CD4-positive, CD25-positive, alpha-beta regulatory T cell (primary cell): ENCODE measurements around the gene NFX1. TPM values are rescaled to one million over a fixed set of nuclear protein-coding genes. Genes with fewer than 3 reads are reported as not detected.
"Not testable (repeated sequence)": the region's sequence is repeated elsewhere in the genome, so short reads cannot be mapped to it uniquely, and the experiment has no call there.

Source experiments
- ATAC-seq, 2 donors: fragments of 150-1000 bp; cut with Tn5 transposase; one replicate each; pipeline ENCODE4 v1.10.0; 2021; ENCODE audit warnings: low read depth in 2 of 2, moderate number of reproducible peaks in 2 of 2, moderate library complexity in 1 of 2
- DNase-seq, 3 donors: peaks; one replicate each; pipeline versions ENCODE4 v3.0.0 to v3.0.0-alpha.2; 2012 to 2022; ENCODE audit warnings: mixed read lengths in 1 of 3
- H3K27ac ChIP-seq: one replicate; pipeline ENCODE4 v1.7.0; 2013; ENCODE audit warnings: mild to moderate bottlenecking, low read length; ENCODE audit not compliant: insufficient read depth, poor library complexity, severe bottlenecking
- H3K27me3 ChIP-seq: one replicate; pipeline ENCODE4 v1.7.0; 2013; ENCODE audit warnings: low read length; ENCODE audit not compliant: control insufficient read depth, insufficient read depth
- H3K36me3 ChIP-seq: one replicate; pipeline ENCODE4 v1.7.0; 2013; ENCODE audit warnings: mild to moderate bottlenecking, low read length, moderate library complexity; ENCODE audit not compliant: control insufficient read depth, insufficient read depth
- H3K4me1 ChIP-seq: 2 replicates; pipeline ENCODE4 v1.7.0; 2013; ENCODE audit warnings: mild to moderate bottlenecking, low read length; ENCODE audit not compliant: insufficient read depth, control insufficient read depth, poor library complexity, severe bottlenecking
- H3K4me3 ChIP-seq: one replicate; pipeline ENCODE4 v1.7.0; 2013; ENCODE audit warnings: low read depth, mild to moderate bottlenecking, low read length, moderate library complexity
- H3K9me3 ChIP-seq, 2 experiments: 1 replicate in 1 of 2; 2 replicates in 1 of 2; pipeline ENCODE4 v1.7.0; 2013; ENCODE audit warnings: low read length in 2 of 2, mild to moderate bottlenecking in 1 of 2, moderate library complexity in 1 of 2; ENCODE audit not compliant: control insufficient read depth in 2 of 2
- H3K27ac Mint-ChIP-seq, 3 donors: one replicate each; pipeline ENCODE4 v1.8.0; 2020 to 2022; ENCODE audit warnings: mild to moderate bottlenecking in 3 of 3, mixed read lengths in 3 of 3, moderate library complexity in 2 of 3
- H3K27me3 Mint-ChIP-seq: one replicate; pipeline ENCODE4 v1.8.0; 2022; ENCODE audit warnings: mild to moderate bottlenecking, mixed read lengths
- H3K36me3 Mint-ChIP-seq: one replicate; pipeline ENCODE4 v1.8.0; 2020; ENCODE audit warnings: mixed read lengths
- H3K4me1 Mint-ChIP-seq, 4 donors: one replicate each; pipeline ENCODE4 v1.8.0; 2020 to 2022; ENCODE audit warnings: mixed read lengths in 4 of 4, mild to moderate bottlenecking in 1 of 4
- H3K4me3 Mint-ChIP-seq, 4 donors: one replicate each; pipeline ENCODE4 v1.8.0; 2020 to 2022; ENCODE audit warnings: mild to moderate bottlenecking in 4 of 4, mixed read lengths in 4 of 4, moderate library complexity in 3 of 4
- H3K9me3 Mint-ChIP-seq, 7 donors: one replicate each; pipeline ENCODE4 v1.8.0; 2020 to 2022; ENCODE audit warnings: mixed read lengths in 7 of 7, mild to moderate bottlenecking in 3 of 7, moderate library complexity in 2 of 7
- polyA plus RNA-seq, 4 donors: library from polyadenylated mRNA; unstranded; fragments of 300-500 nt; fragmentation: Illumina TruSeq; gene quantifications; one replicate each; pipeline ENCODE4 v1.2.3, GENCODE V29; 2021
- total RNA-seq: library from RNA; stranded (reverse); gene quantifications from one replicate; pipeline ENCODE4 v1.2.3, GENCODE V29; 2022

The NFX1 gene
- total and polyA plus RNA-seq, 5 donors from 2014 or later: 19.8 to 36.8 (median 28.9) TPM

GRCh38 chr9:33329979-33330378 lies 39.7 kb downstream of the NFX1 start:
- ATAC-seq (no peak), DNase-seq (no peak)
- Mint-ChIP-seq H3K27ac (no peak overlapping the region), H3K9me3 (no peaks in the 10 kb centered on the region), H3K4me3 (no peak overlapping the region), H3K27me3 (no peaks in the 10 kb centered on the region), H3K4me1 (peaks cover 0 to 10% (median 2%) of the 10 kb centered on the region in 4 donors), H3K36me3 (peaks cover 56% of the 10 kb centered on the region)
- H3K4me1 ChIP-seq: no peaks in the 10 kb centered on the region
- no peak overlapping the region for H3K4me3 ChIP-seq
- H3K36me3 ChIP-seq: peaks cover 70% of the 10 kb centered on the region
- H3K9me3 ChIP-seq: no peaks in the 10 kb centered on the region
- H3K27me3 ChIP-seq: no peaks in the 10 kb centered on the region
- no peak overlapping the region for H3K27ac ChIP-seq

- Mint-ChIP-seq H3K27ac (no peak overlapping the region), H3K9me3 (no peaks in the 10 kb centered on the region), H3K27me3 (no peaks in the 10 kb centered on the region), H3K36me3 (peaks cover 60% of the 10 kb centered on the region), H3K4me3 (no peak overlapping the region), H3K4me1 (peaks cover 0 to 10% (median 2%) of the 10 kb centered on the region in 4 donors)
- DNase-seq (no peak), ATAC-seq (no peak)
- Histone ChIP-seq H3K36me3 (peaks cover 66% of the 10 kb centered on the region), H3K9me3 (no peaks in the 10 kb centered on the region), H3K4me3 (no peak overlapping the region), H3K27ac (no peak overlapping the region), H3K27me3 (no peaks in the 10 kb centered on the region), H3K4me1 (no peaks in the 10 kb centered on the region)
Observed at GRCh38 chr9:33331377-33331891, 41.1 kb downstream of the NFX1 start.

- H3K4me3 Mint-ChIP-seq: no peak overlapping the region
- DNase-seq (no peak), ATAC-seq (no peak)
- H3K27me3 ChIP-seq: no peaks in the 10 kb centered on the region
- H3K9me3 ChIP-seq: no peaks in the 10 kb centered on the region
- no peaks in the 10 kb centered on the region for H3K27me3 Mint-ChIP-seq
- peaks cover 66% of the 10 kb centered on the region for H3K36me3 ChIP-seq
- H3K9me3 Mint-ChIP-seq: no peaks in the 10 kb centered on the region
- peaks cover 60% of the 10 kb centered on the region for H3K36me3 Mint-ChIP-seq
- no peak overlapping the region for H3K4me3 ChIP-seq
- no peak overlapping the region for H3K27ac Mint-ChIP-seq
- H3K4me1 ChIP-seq: no peaks in the 10 kb centered on the region
- peaks cover 0 to 6% (median 2%) of the 10 kb centered on the region in 4 donors for H3K4me1 Mint-ChIP-seq
- no peak overlapping the region for H3K27ac ChIP-seq
Observed at GRCh38 chr9:33332011-33332410, 41.7 kb downstream of the NFX1 start.

- not testable (repeated sequence) for H3K27me3 Mint-ChIP-seq, H3K27ac ChIP-seq, H3K9me3 ChIP-seq, H3K4me1 Mint-ChIP-seq, H3K4me3 ChIP-seq, H3K27ac Mint-ChIP-seq, H3K4me1 ChIP-seq, H3K4me3 Mint-ChIP-seq, H3K27me3 ChIP-seq, ATAC-seq, H3K9me3 Mint-ChIP-seq, DNase-seq
- peaks cover 67% of the 10 kb centered on the region for H3K36me3 ChIP-seq
- peaks cover 58% of the 10 kb centered on the region for H3K36me3 Mint-ChIP-seq
Observed at GRCh38 chr9:33332956-33333355, 42.6 kb downstream of the NFX1 start.

- Histone ChIP-seq H3K27ac (no peak overlapping the region), H3K4me1 (no peaks in the 10 kb centered on the region), H3K27me3 (no peaks in the 10 kb centered on the region), H3K9me3 (peaks cover 5 to 13% of the 10 kb centered on the region in 2 experiments), H3K36me3 (peaks cover 64% of the 10 kb centered on the region), H3K4me3 (no peak overlapping the region)
- no peak for DNase-seq
- ATAC-seq: no peak
- Mint-ChIP-seq H3K36me3 (peaks cover 41% of the 10 kb centered on the region), H3K9me3 (peaks cover 2 to 12% (median 4%) of the 10 kb centered on the region in 7 donors), H3K27me3 (no peaks in the 10 kb centered on the region), H3K27ac (no peak overlapping the region), H3K4me3 (peak overlapping the region in 1 of 4 donors; percentile 32), H3K4me1 (peaks cover 0 to 6% (median 3%) of the 10 kb centered on the region in 4 donors)
Observed at GRCh38 chr9:33340186-33340585, 49.9 kb downstream of the NFX1 start.

- H3K9me3 Mint-ChIP-seq: peaks cover 2 to 12% (median 4%) of the 10 kb centered on the region in 7 donors
- H3K36me3 ChIP-seq: peaks cover 71% of the 10 kb centered on the region
- H3K4me1 ChIP-seq: no peaks in the 10 kb centered on the region
- H3K4me3 Mint-ChIP-seq: no peak overlapping the region
- H3K27me3 Mint-ChIP-seq: no peaks in the 10 kb centered on the region
- H3K27ac Mint-ChIP-seq: peak overlapping the region in 1 of 3 donors; percentile 14
- ATAC-seq: no peak
- no peak overlapping the region for H3K4me3 ChIP-seq
- peaks cover 5 to 13% of the 10 kb centered on the region in 2 experiments for H3K9me3 ChIP-seq
- H3K27me3 ChIP-seq: no peaks in the 10 kb centered on the region
- no peak overlapping the region for H3K27ac ChIP-seq
- DNase-seq: no peak
- H3K4me1 Mint-ChIP-seq: peaks cover 0 to 6% (median 3%) of the 10 kb centered on the region in 4 donors
- H3K36me3 Mint-ChIP-seq: peaks cover 39% of the 10 kb centered on the region
Observed at GRCh38 chr9:33341182-33341581, 50.9 kb downstream of the NFX1 start.

- Histone ChIP-seq H3K36me3 (peaks cover 85% of the 10 kb centered on the region), H3K27me3 (no peaks in the 10 kb centered on the region), H3K4me3 (no peak overlapping the region), H3K27ac (no peak overlapping the region), H3K4me1 (no peaks in the 10 kb centered on the region), H3K9me3 (peaks cover 0 to 13% of the 10 kb centered on the region in 2 experiments)
- Mint-ChIP-seq H3K9me3 (peaks cover 0 to 10% (median 3%) of the 10 kb centered on the region in 7 donors), H3K27me3 (no peaks in the 10 kb centered on the region), H3K36me3 (peaks cover 60% of the 10 kb centered on the region), H3K4me3 (no peak overlapping the region), H3K27ac (peak overlapping the region in 1 of 3 donors; percentile 72), H3K4me1 (peaks cover 0 to 6% (median 4%) of the 10 kb centered on the region in 4 donors)
- ATAC-seq (no peak), DNase-seq (no peak)
Observed at GRCh38 chr9:33344145-33344544, 53.8 kb downstream of the NFX1 start.

GRCh38 chr9:33346564-33346963 lies 56.2 kb downstream of the NFX1 start:
- Mint-ChIP-seq H3K27me3 (no peaks in the 10 kb centered on the region), H3K4me1 (peaks cover 0 to 5% (median 2%) of the 10 kb centered on the region in 4 donors), H3K9me3 (no peaks in the 10 kb centered on the region), H3K4me3 (no peak overlapping the region), H3K27ac (no peak overlapping the region), H3K36me3 (peaks cover 44% of the 10 kb centered on the region)
- no peak overlapping the region for H3K4me3 ChIP-seq
- ATAC-seq: no peak
- no peak overlapping the region for H3K27ac ChIP-seq
- H3K36me3 ChIP-seq: peaks cover 65% of the 10 kb centered on the region
- no peaks in the 10 kb centered on the region for H3K4me1 ChIP-seq
- H3K9me3 ChIP-seq: no peaks in the 10 kb centered on the region
- no peak for DNase-seq
- H3K27me3 ChIP-seq: no peaks in the 10 kb centered on the region
